Heart left ventricle (tissue), 13 donors: ENCODE measurements around the gene DAGLA.

Experiments
- CTCF ChIP-seq, 12 donors: fragments of 200-600 bp; sonication (generic) in 4 of 12; IDR thresholded peaks; one replicate each; pipeline versions ENCODE4 v1.5.0 to v1.8.0; 2018 to 2022; ENCODE audit warnings: antibody characterized with exemption in 12 of 12, mild to moderate bottlenecking in 5 of 12
- POLR2A ChIP-seq, 2 donors: fragments of 450-650 bp; IDR thresholded peaks; one replicate each; pipeline ENCODE4 v1.6.1; 2017; ENCODE audit warnings: antibody characterized with exemption in 2 of 2, mild to moderate bottlenecking in 2 of 2, moderate library complexity in 2 of 2
- donor health status: ischemic (EF 13 %, LVEDD 7.1; RV severe dilation, severe dysfunction).
- donor health status: DM: no; HTN: yes; CAD: no.
- donor health status: DM: no; HTN: no; CAD: no.
- donor health status: ischemic (EF 25% LVEDD 6.9; RV normal size, moderate dysfunction).
- donor health status: ischemic (EF 25% LVEDD 5.7; RV mildly dilated, moderate dysfunction).
- donor health status: ischemic (EF 35%, LVEDD 5.7; RV mildly dilated, moderate dysfunction).
- donor health status: nonischemic (EF 11% LVEDD 7.7; RV severe dilation, severe dysfunction).
- donor health status: DM: yes; HTN: yes; CAD: no.
- donor health status: PGD.
- donor health status: ischemic (EF 29% LVEDD 5.4; RV normal size, mild dysfunction).
- donor health status: nonischemic (EF 23%, LVEDD 6.1; RV moderate dilation, normal function).

GRCh38 chr11:61734767-61735166 is 54.6 kb downstream of the DAGLA start:
- TF ChIP-seq POLR2A (IDR thresholded peaks at IDR 0.05) (no peak), CTCF (IDR thresholded peaks at IDR 0.05) (no peak)
